ENCODE results near the gene ATM.
A peak's percentile ranks its signal among the peaks of the same experiment; 100 is the strongest.
"Not testable (repeated sequence)": the region's sequence is repeated elsewhere in the genome, so short reads cannot be mapped to it uniquely, and the experiment has no call there.

The ATM gene

GRCh38 chr11:108368134-108368533 lies 145.3 kb downstream of the ATM start:
- FAIRE-seq, result no peak
- no peak for DNase-seq (ENCODE audit: insufficient read length, low spot score)

GRCh38 chr11:108369064-108369463 lies 146.2 kb downstream of the ATM start:
- DNase-seq (ENCODE audit: insufficient read length, low spot score), result no peak
- FAIRE-seq, result no peak

GRCh38 chr11:108370315-108370714 lies 147.4 kb downstream of the ATM start:
- no peak for FAIRE-seq
- no peak for DNase-seq (ENCODE audit: insufficient read length, low spot score)

GRCh38 chr11:108370990-108371389 lies 148.1 kb downstream of the ATM start:
- DNase-seq (ENCODE audit: insufficient read length, low spot score) (no peak), FAIRE-seq (no peak)

- DNase-seq (ENCODE audit: insufficient read length, low spot score); FAIRE-seq: not testable (repeated sequence)
Observed at GRCh38 chr11:108373505-108373904, 150.6 kb downstream of the ATM start.

GRCh38 chr11:108388576-108388975 lies 165.7 kb downstream of the ATM start:
- no peak for FAIRE-seq

GRCh38 chr11:108392353-108392752 lies 169.5 kb downstream of the ATM start:
- DNase-seq (ENCODE audit: insufficient read length, low spot score), result no peak
- no peak for FAIRE-seq

More at GRCh38 chr11:108388576-108388975, 165.7 kb downstream of the ATM start:
- no peak for DNase-seq (ENCODE audit: insufficient read length, low spot score)

GRCh38 chr11:108393046-108393445 lies 170.2 kb downstream of the ATM start:
- DNase-seq (ENCODE audit: insufficient read length, low spot score) (no peak), FAIRE-seq (no peak)

GRCh38 chr11:108394744-108395284 lies 171.9 kb downstream of the ATM start:
- DNase-seq (ENCODE audit: insufficient read length, low spot score) (no peak), FAIRE-seq (no peak)

GRCh38 chr11:108396672-108397071 lies 173.8 kb downstream of the ATM start:
- not testable (repeated sequence) for FAIRE-seq; DNase-seq (ENCODE audit: insufficient read length, low spot score)

GRCh38 chr11:108398439-108398838 lies 175.6 kb downstream of the ATM start:
- DNase-seq (ENCODE audit: insufficient read length, low spot score) (no peak), FAIRE-seq (no peak)

GRCh38 chr11:108402241-108402640 lies 179.4 kb downstream of the ATM start:
- DNase-seq (ENCODE audit: insufficient read length, low spot score) (no peak), FAIRE-seq (no peak)

GRCh38 chr11:108403052-108403451 lies 180.2 kb downstream of the ATM start:
- FAIRE-seq, result no peak

GRCh38 chr11:108405706-108406105 lies 182.8 kb downstream of the ATM start:
- FAIRE-seq (no peak), DNase-seq (ENCODE audit: insufficient read length, low spot score) (no peak)

More at GRCh38 chr11:108403052-108403451, 180.2 kb downstream of the ATM start:
- no peak for DNase-seq (ENCODE audit: insufficient read length, low spot score)

GRCh38 chr11:108414958-108415357 lies 192.1 kb downstream of the ATM start:
- no peak for DNase-seq (ENCODE audit: insufficient read length, low spot score)
- no peak for FAIRE-seq

GRCh38 chr11:108417551-108417950 lies 194.7 kb downstream of the ATM start:
- not testable (repeated sequence) for DNase-seq (ENCODE audit: insufficient read length, low spot score)

More at GRCh38 chr11:108417551-108417950, 194.7 kb downstream of the ATM start:
- FAIRE-seq, result peak; percentile 49
